HepG2 (cell line): ENCODE results near the gene GTF2H4. TPM values are rescaled to one million over a fixed set of nuclear protein-coding genes. Genes with fewer than 3 reads are reported as not detected.

Experiments
- AHDC1 ChIP-seq: sonication (generic); formaldehyde crosslinking; IDR thresholded peaks from 2 replicates; pipeline ENCODE4 v1.5.1; 2020; ENCODE audit warnings: mild to moderate bottlenecking, missing genetic modification reagents, borderline replicate concordance
- CTCF ChIP-seq: sonication (generic); formaldehyde crosslinking; IDR thresholded peaks from 2 replicates; pipeline ENCODE4 v1.5.0; 2020; ENCODE audit warnings: mild to moderate bottlenecking, missing genetic modification reagents, moderate library complexity
- DBP ChIP-seq: sonication (generic); formaldehyde crosslinking; IDR thresholded peaks from 2 replicates; pipeline ENCODE4 v1.4.0; 2020; ENCODE audit warnings: missing genetic modification reagents; ENCODE audit errors: not compliant biosample characterization
- FLYWCH1 ChIP-seq: sonication (generic); formaldehyde crosslinking; IDR thresholded peaks from 2 replicates; pipeline ENCODE4 v1.8.1; 2023; ENCODE audit warnings: mild to moderate bottlenecking, missing genetic modification reagents
- GATA4 ChIP-seq: sonication (generic); IDR thresholded peaks from 2 replicates; pipeline ENCODE4 v1.6.1; 2016; ENCODE audit warnings: antibody characterized with exemption, low read depth, borderline replicate concordance
- KAT8 ChIP-seq: IDR thresholded peaks from 2 replicates; pipeline ENCODE4 v1.6.1; 2016; ENCODE audit warnings: missing genetic modification reagents, missing compliant biosample characterization
- KLF15 ChIP-seq: sonication (generic); formaldehyde crosslinking; IDR thresholded peaks from 2 replicates; pipeline ENCODE4 v1.8.1; 2023; ENCODE audit warnings: borderline replicate concordance, mild to moderate bottlenecking, inconsistent platforms, missing genetic modification reagents, mixed read lengths
- MTERF4 ChIP-seq: sonication (generic); formaldehyde crosslinking; IDR thresholded peaks from 2 replicates; pipeline ENCODE4 v1.8.0; 2023; ENCODE audit warnings: mild to moderate bottlenecking, missing genetic modification reagents
- PPARG ChIP-seq: conservative IDR thresholded peaks from 2 replicates; pipeline ENCODE4 v1.6.1; 2016; ENCODE audit warnings: missing biosample characterization, missing genetic modification reagents
- RFXAP ChIP-seq: sonication (generic); formaldehyde crosslinking; IDR thresholded peaks from 2 replicates; pipeline ENCODE4 v1.4.0; 2020; ENCODE audit warnings: missing genetic modification reagents, borderline replicate concordance
- ZBED4 ChIP-seq: sonication (generic); formaldehyde crosslinking; IDR thresholded peaks from 2 replicates; pipeline ENCODE4 v1.4.0; 2020; ENCODE audit warnings: missing genetic modification reagents, borderline replicate concordance
- ZFP90 ChIP-seq: sonication (generic); formaldehyde crosslinking; IDR thresholded peaks from 2 replicates; pipeline ENCODE4 v1.8.0; 2022; ENCODE audit warnings: missing genetic modification reagents, mild to moderate bottlenecking, inconsistent platforms, borderline replicate concordance
- ZNF24 ChIP-seq: fragments of 450-650 bp; IDR thresholded peaks from 2 replicates; pipeline ENCODE4 v1.6.1; 2017; ENCODE audit warnings: antibody characterized with exemption, mild to moderate bottlenecking
- polyA plus RNA-seq, 8 experiments: library from polyadenylated mRNA; depleted of rRNA in 3 of 8; stranded (reverse) in 7 of 8; unstranded in 1 of 8; fragments of >200 nt; fragmentation: Illumina TruSeq in 4 of 8; extraction: Trizol in 4 of 8; gene quantifications; 2 replicates each; pipeline versions ENCODE4 v1.2.1 to v1.2.3, GENCODE V29; 2011 to 2016; ENCODE audit warnings: low read depth in 4 of 8, missing spikeins in 1 of 8, mixed read lengths in 1 of 8; ENCODE audit not compliant: insufficient read depth in 1 of 8
- total RNA-seq, 5 experiments: library from RNA; depleted of rRNA; stranded (reverse); fragments of >200 nt; fragmentation: Illumina TruSeq; extraction: Trizol; gene quantifications; 2 replicates each; pipeline ENCODE4 v1.2.3, GENCODE V29; 2016; ENCODE audit warnings: low read depth in 1 of 5

GTF2H4 gene
- total and polyA plus RNA-seq, 2 of the 13 experiments (the other 11 are each of a cell fraction or from before 2014, with no cell fraction given), result 15.9 to 49.3 TPM

GRCh38 chr6:30877419-30878262, 30.4 kb upstream of the GTF2H4 start (continued):
- TF ChIP-seq DBP, result no peak
- peak; percentile 99 for TF ChIP-seq CTCF (CRISPR knock-in tag)
- TF ChIP-seq RFXAP (CRISPR knock-in tag), result no peak
- no peak for TF ChIP-seq FLYWCH1
- TF ChIP-seq KAT8 (CRISPR knock-in tag), result peak; percentile 85
- peak; percentile 44; the same call in 1 of the 2 replicates for TF ChIP-seq ZNF24
- TF ChIP-seq ZBED4 (CRISPR knock-in tag), result peak; percentile 73
- TF ChIP-seq MTERF4 (CRISPR knock-in tag), result 0 out of 2 replicates have a peak, but pooled peaks have one; percentile 40
- no peak for TF ChIP-seq KLF15 (CRISPR knock-in tag)
- no peak for TF ChIP-seq AHDC1 (CRISPR knock-in tag)
- TF ChIP-seq ZFP90, result peak; percentile 35; the same call in 1 of the 2 replicates
- no peak for TF ChIP-seq GATA4
- peak; percentile 59 for TF ChIP-seq PPARG (CRISPR knock-in tag)
